HepG2 (cell line): ENCODE measurements around the gene RPS13. TPM values are rescaled to one million over a fixed set of nuclear protein-coding genes. Genes with fewer than 3 reads are reported as not detected.

Experiments used
- CEBPB ChIP-seq: IDR thresholded peaks from 2 replicates; pipeline ENCODE4 v1.6.1; 2011; ENCODE audit warnings: low read depth, low read length, improper control_type of control experiment, borderline replicate concordance
- FOXC1 ChIP-seq: sonication (generic); formaldehyde crosslinking; IDR thresholded peaks from 2 replicates; pipeline ENCODE4 v1.8.0; 2022; ENCODE audit warnings: mild to moderate bottlenecking, missing genetic modification reagents, borderline replicate concordance
- ISX ChIP-seq: sonication (generic); formaldehyde crosslinking; conservative IDR thresholded peaks from 2 replicates; pipeline ENCODE4 v1.5.0; 2020; ENCODE audit warnings: missing genetic modification reagents
- JUN ChIP-seq: sonication (generic); formaldehyde crosslinking; IDR thresholded peaks from 2 replicates; pipeline ENCODE4 v1.4.0; 2020; ENCODE audit warnings: mild to moderate bottlenecking, missing genetic modification reagents
- KAT2B ChIP-seq: fragments of 150-350 bp; IDR thresholded peaks from 2 replicates; pipeline ENCODE4 v1.6.1; 2014; ENCODE audit warnings: low read depth, low read length, borderline replicate concordance
- MEIS1 ChIP-seq: sonication (generic); formaldehyde crosslinking; IDR thresholded peaks from 2 replicates; pipeline ENCODE4 v1.9.0; 2021; ENCODE audit warnings: mild to moderate bottlenecking, missing genetic modification reagents, moderate library complexity, borderline replicate concordance
- MYC ChIP-seq: sonication (generic); formaldehyde crosslinking; IDR thresholded peaks from 2 replicates; pipeline ENCODE4 v1.9.0; 2021; ENCODE audit warnings: missing genetic modification reagents, borderline replicate concordance
- NCOA5 ChIP-seq: sonication (generic); formaldehyde crosslinking; IDR thresholded peaks from 2 replicates; pipeline ENCODE4 v1.4.0; 2020; ENCODE audit warnings: missing genetic modification reagents
- ZBTB1 ChIP-seq: sonication (generic); formaldehyde crosslinking; IDR thresholded peaks from 2 replicates; pipeline ENCODE4 v1.4.0; 2020; ENCODE audit warnings: missing genetic modification reagents, borderline replicate concordance
- ZFP36 ChIP-seq: fragments of 150-350 bp; IDR thresholded peaks from 2 replicates; pipeline ENCODE4 v1.6.1; 2018; ENCODE audit warnings: borderline replicate concordance, low read length, low read depth; ENCODE audit not compliant: partially characterized antibody
- ZNF468 ChIP-seq: sonication (generic); formaldehyde crosslinking; IDR thresholded peaks from 2 replicates; pipeline ENCODE4 v1.8.0; 2022; ENCODE audit warnings: mild to moderate bottlenecking, moderate library complexity, missing genetic modification reagents
- ZNF510 ChIP-seq: sonication (generic); formaldehyde crosslinking; IDR thresholded peaks from 2 replicates; pipeline ENCODE4 v1.4.0; 2020; ENCODE audit warnings: low read depth, mild to moderate bottlenecking, missing genetic modification reagents
- ZNF704 ChIP-seq: sonication (generic); formaldehyde crosslinking; IDR thresholded peaks from 2 replicates; pipeline ENCODE4 v1.8.1; 2023; ENCODE audit warnings: mild to moderate bottlenecking, inconsistent platforms, moderate library complexity, missing genetic modification reagents, borderline replicate concordance
- polyA plus RNA-seq, 8 experiments: library from polyadenylated mRNA; depleted of rRNA in 3 of 8; stranded (reverse) in 7 of 8; unstranded in 1 of 8; fragments of >200 nt; fragmentation: Illumina TruSeq in 4 of 8; extraction: Trizol in 4 of 8; gene quantifications; 2 replicates each; pipeline versions ENCODE4 v1.2.1 to v1.2.3, GENCODE V29; 2011 to 2016; ENCODE audit warnings: low read depth in 4 of 8, missing spikeins in 1 of 8, mixed read lengths in 1 of 8; ENCODE audit not compliant: insufficient read depth in 1 of 8
- total RNA-seq, 5 experiments: library from RNA; depleted of rRNA; stranded (reverse); fragments of >200 nt; fragmentation: Illumina TruSeq; extraction: Trizol; gene quantifications; 2 replicates each; pipeline ENCODE4 v1.2.3, GENCODE V29; 2016; ENCODE audit warnings: low read depth in 1 of 5
- TF ChIP-seq, protein P1 (sequence below): sonication (generic); formaldehyde crosslinking; IDR thresholded peaks from 2 replicates; pipeline ENCODE4; 2020; ENCODE audit warnings: missing genetic modification reagents, mild to moderate bottlenecking, borderline replicate concordance
- TF ChIP-seq, protein P2 (sequence below): sonication (generic); formaldehyde crosslinking; IDR thresholded peaks from 2 replicates; pipeline ENCODE4 v1.5.1; 2020; ENCODE audit warnings: mild to moderate bottlenecking, moderate library complexity, missing genetic modification reagents
- TF ChIP-seq, protein P3 (sequence below): sonication (generic); formaldehyde crosslinking; IDR thresholded peaks from 2 replicates; pipeline ENCODE4 v1.4.0; 2020; ENCODE audit warnings: missing genetic modification reagents, mild to moderate bottlenecking, borderline replicate concordance
- TF ChIP-seq, protein P4 (sequence below): sonication (generic); formaldehyde crosslinking; IDR thresholded peaks from 2 replicates; pipeline ENCODE4 v1.4.0; 2020; ENCODE audit warnings: missing genetic modification reagents
- TF ChIP-seq, protein P5 (sequence below): sonication (generic); formaldehyde crosslinking; IDR thresholded peaks from 2 replicates; pipeline ENCODE4 v1.9.0; 2021; ENCODE audit warnings: missing genetic modification reagents, mild to moderate bottlenecking, borderline replicate concordance

Gene RPS13
- total and polyA plus RNA-seq, 2 of the 13 experiments (the other 11 are each of a cell fraction or from before 2014, with no cell fraction given): 1,542 to 2,245 TPM

GRCh38 chr11:17077520-17078401, at the start of gene RPS13 (continued):
- TF ChIP-seq ISX (CRISPR knock-in tag) (no peak), ZFP36 (no peak), CEBPB (no peak; the same call in 1 of the 2 replicates), ZBTB1 (CRISPR knock-in tag) (no peak), MYC (CRISPR knock-in tag) (peak; percentile 93; the same call in 1 of the 2 replicates), MEIS1 (CRISPR knock-in tag) (no peak), KAT2B (no peak), ZNF468 (no peak), ZNF704 (CRISPR knock-in tag) (peak; percentile 84; the same call in 1 of the 2 replicates), FOXC1 (CRISPR knock-in tag) (0 out of 2 replicates have a peak, but pooled peaks have one; percentile 37), JUN (CRISPR knock-in tag) (no peak; the same call in 1 of the 2 replicates), NCOA5 (CRISPR knock-in tag) (no peak), ZNF510 (0 out of 2 replicates have a peak, but pooled peaks have one; percentile 53)
- TF ChIP-seq, protein P1, sequence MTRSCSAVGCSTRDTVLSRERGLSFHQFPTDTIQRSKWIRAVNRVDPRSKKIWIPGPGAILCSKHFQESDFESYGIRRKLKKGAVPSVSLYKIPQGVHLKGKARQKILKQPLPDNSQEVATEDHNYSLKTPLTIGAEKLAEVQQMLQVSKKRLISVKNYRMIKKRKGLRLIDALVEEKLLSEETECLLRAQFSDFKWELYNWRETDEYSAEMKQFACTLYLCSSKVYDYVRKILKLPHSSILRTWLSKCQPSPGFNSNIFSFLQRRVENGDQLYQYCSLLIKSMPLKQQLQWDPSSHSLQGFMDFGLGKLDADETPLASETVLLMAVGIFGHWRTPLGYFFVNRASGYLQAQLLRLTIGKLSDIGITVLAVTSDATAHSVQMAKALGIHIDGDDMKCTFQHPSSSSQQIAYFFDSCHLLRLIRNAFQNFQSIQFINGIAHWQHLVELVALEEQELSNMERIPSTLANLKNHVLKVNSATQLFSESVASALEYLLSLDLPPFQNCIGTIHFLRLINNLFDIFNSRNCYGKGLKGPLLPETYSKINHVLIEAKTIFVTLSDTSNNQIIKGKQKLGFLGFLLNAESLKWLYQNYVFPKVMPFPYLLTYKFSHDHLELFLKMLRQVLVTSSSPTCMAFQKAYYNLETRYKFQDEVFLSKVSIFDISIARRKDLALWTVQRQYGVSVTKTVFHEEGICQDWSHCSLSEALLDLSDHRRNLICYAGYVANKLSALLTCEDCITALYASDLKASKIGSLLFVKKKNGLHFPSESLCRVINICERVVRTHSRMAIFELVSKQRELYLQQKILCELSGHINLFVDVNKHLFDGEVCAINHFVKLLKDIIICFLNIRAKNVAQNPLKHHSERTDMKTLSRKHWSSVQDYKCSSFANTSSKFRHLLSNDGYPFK (CRISPR knock-in tag): peak; percentile 93; the same call in 1 of the 2 replicates
- TF ChIP-seq, protein P2, sequence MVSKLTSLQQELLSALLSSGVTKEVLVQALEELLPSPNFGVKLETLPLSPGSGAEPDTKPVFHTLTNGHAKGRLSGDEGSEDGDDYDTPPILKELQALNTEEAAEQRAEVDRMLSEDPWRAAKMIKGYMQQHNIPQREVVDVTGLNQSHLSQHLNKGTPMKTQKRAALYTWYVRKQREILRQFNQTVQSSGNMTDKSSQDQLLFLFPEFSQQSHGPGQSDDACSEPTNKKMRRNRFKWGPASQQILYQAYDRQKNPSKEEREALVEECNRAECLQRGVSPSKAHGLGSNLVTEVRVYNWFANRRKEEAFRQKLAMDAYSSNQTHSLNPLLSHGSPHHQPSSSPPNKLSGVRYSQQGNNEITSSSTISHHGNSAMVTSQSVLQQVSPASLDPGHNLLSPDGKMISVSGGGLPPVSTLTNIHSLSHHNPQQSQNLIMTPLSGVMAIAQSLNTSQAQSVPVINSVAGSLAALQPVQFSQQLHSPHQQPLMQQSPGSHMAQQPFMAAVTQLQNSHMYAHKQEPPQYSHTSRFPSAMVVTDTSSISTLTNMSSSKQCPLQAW (CRISPR knock-in tag): peak; percentile 86
- TF ChIP-seq, protein P3, sequence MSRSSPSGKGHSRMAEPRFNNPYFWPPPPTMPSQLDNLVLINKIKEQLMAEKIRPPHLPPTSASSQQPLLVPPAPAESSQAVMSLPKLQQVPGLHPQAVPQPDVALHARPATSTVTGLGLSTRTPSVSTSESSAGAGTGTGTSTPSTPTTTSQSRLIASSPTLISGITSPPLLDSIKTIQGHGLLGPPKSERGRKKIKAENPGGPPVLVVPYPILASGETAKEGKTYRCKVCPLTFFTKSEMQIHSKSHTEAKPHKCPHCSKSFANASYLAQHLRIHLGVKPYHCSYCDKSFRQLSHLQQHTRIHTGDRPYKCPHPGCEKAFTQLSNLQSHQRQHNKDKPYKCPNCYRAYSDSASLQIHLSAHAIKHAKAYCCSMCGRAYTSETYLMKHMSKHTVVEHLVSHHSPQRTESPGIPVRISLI (CRISPR knock-in tag): no peak
- TF ChIP-seq, protein P4, sequence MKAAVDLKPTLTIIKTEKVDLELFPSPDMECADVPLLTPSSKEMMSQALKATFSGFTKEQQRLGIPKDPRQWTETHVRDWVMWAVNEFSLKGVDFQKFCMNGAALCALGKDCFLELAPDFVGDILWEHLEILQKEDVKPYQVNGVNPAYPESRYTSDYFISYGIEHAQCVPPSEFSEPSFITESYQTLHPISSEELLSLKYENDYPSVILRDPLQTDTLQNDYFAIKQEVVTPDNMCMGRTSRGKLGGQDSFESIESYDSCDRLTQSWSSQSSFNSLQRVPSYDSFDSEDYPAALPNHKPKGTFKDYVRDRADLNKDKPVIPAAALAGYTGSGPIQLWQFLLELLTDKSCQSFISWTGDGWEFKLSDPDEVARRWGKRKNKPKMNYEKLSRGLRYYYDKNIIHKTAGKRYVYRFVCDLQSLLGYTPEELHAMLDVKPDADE: no peak
- TF ChIP-seq, protein P5, sequence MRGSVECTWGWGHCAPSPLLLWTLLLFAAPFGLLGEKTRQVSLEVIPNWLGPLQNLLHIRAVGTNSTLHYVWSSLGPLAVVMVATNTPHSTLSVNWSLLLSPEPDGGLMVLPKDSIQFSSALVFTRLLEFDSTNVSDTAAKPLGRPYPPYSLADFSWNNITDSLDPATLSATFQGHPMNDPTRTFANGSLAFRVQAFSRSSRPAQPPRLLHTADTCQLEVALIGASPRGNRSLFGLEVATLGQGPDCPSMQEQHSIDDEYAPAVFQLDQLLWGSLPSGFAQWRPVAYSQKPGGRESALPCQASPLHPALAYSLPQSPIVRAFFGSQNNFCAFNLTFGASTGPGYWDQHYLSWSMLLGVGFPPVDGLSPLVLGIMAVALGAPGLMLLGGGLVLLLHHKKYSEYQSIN: no peak
